ENCODE results near the gene TSPAN7.

GRCh38 chrX:38570396-38570795, 9.1 kb downstream of the TSPAN7 start:
- no peak for TF ChIP-seq POLR2A (IDR thresholded peaks at IDR 0.05; ENCODE audit: low read length)
- TF ChIP-seq GATA1 (IDR thresholded peaks at IDR 0.05; ENCODE audit: low read depth, low read length) = no peak
